SKM-1 (cell line): ENCODE results near the gene PI4K2A.
"Not testable (repeated sequence)": the region's sequence is repeated elsewhere in the genome, so short reads cannot be mapped to it uniquely, and the experiment has no call there.

Source experiments
- DNase-seq: peaks from one replicate; lab custom pipeline; 2025; ENCODE audit not compliant: unreplicated experiment; lab: John Stamatoyannopoulos, UW

PI4K2A gene

GRCh38 chr10:97673736-97674525 lies 33.5 kb downstream of the PI4K2A start:
- no peak for DNase-seq

- DNase-seq = no peak
These were observed 34.8 kb downstream of the PI4K2A start for GRCh38 chr10:97675222-97675621.

DNA sequence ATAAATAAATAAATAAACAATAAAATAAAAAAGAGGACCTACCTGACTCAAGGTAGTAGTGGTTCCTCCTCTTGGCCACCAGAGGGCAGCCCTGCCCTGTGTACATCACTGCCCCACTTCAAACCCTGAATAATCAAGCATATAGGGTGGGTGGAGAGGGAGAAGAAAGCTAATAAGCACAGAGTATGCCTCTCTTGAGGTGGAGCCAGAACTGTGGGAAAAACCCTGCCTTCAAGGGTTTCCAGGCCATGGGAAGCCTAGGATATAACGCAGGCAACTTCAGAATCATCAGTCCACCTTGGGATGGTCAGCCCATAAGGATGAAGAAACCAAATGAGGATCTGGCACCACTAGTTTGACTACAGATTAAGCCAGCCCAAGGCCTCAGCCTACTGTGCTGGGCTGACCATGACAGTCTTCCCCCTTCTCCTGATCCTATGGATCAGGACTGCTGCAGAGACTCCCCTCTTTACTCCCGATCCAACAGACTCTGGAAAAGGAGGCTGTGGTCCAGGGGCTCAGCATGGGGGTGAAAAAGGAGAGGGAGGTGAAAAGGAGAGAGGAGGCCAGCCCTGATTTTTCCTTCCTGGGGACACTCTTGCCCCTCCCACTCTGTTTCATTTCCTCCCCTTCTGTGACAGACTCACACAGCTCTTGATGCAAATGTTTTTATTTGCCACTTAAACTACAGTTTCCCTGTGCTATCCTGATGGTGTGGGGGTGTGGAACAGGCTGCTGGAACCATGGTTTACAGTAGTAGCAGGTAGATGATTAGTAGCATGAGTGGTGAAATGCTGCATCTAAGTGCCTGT lies 36.5 kb downstream of the PI4K2A start:
- no peak for DNase-seq

- no peak for DNase-seq
These were observed 39.1 kb downstream of the PI4K2A start for GRCh38 chr10:97679594-97679993.

DNA sequence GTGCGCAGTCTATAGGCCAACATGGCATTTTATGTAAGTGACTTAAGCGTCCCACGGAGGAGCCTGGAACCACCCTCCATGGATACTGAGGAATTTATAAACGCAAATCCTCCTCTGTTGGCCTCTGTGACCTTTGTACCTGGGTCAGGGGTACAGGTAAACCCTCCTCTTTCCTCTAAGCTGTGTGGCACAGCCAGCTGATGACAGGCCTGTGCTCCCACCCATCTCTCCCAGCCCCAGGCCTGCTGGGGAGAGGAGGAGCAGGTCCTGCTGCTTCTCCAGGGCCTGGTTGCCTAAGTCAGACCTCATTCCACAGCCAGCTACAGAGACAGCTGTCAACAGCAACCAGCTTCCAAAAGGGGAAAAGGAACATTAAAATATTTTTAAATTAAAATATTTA lies 41.6 kb downstream of the PI4K2A start:
- no peak for DNase-seq

DNA sequence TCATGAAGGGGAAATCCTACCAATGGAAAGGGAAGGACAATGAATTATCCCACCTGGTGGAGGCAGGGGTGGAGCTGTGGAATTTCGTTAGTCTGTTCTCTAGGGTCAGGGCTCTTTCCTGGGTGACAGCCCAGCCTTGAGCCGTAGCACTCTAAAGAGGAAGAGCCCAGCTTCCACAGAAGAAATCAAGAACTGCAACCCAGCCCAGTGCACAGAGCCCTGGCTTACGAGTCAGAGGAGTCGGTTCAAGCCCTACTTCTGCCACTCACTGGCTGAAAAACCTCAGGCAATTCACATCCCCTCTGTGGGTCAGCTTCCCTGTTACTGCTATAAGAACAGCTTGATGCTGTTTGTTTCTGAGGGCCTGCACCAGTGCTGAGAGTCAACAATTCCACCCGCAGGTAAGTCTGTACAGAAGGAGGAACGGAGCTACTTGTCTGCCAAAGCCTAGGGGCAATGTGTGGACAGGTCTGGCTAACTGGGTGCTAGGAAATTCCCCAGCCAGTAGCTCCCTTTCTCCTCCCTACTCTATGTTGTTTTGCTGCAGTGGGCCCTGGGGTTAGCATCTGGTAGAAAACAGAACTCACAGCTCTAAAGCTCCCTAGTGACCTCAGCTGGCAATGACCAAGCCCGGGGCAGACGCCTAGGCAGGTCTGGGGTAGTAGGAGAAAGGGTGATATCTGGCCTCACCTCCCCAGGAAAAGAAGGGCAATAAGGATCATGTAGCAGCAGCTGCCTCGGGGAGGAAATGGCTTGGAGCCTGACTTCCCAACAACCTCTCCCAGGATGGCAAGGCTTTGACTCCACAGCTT lies 43.3 kb downstream of the PI4K2A start:
- DNase-seq = peak; percentile 29

DNA sequence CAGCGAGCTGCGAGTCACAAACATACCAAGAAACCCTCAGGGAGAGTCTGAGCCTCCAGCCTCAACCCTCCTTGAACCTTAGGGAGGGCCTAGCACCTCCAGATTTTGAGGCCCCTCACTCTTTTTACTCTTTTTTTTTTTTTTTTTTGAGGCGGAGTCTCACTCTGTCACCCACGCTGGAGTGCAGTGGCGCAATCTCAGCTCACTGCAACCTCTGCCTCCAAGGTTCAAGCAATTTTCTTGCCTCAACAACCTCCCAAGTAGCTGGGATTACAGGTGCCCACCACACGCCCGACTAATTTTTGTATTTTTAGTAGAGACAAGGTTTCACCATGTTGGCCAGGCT lies 43.9 kb downstream of the PI4K2A start:
- DNase-seq = not testable (repeated sequence)

- no peak for DNase-seq
These were observed 44.5 kb downstream of the PI4K2A start for GRCh38 chr10:97684866-97685394.

GRCh38 chr10:97685395-97685958 lies 45.0 kb downstream of the PI4K2A start:
- no peak for DNase-seq

DNA sequence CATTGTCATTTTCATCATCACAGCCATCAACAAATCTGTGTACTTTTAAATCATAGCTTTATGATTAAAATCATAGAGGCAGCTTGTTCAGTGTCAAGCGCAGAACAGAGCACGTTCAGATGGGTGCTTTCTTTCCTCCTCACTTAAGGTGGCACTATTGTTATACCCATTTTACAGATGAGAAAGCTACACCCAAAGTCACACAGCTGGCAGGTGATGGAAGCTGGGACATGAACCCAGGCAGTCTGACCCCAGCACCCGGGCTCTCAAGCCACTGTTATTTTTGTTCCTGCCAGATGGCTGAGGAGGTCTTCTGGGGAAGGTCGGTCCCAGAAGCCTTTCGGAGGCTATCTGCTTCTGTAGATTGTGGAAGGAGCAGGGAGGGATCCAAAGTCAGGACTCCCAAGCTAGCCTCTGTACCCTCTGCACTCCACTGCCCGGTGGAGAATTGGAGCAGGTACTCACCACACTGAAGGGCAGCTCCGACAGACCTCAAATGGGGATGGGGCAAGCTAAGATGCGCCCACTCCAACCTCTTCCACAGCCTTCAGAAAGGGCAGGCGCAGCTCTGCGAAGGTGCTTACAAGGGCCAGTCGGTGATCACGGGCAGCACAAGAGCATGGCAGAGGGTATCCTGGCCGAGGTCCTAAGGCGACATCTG lies 46.0 kb downstream of the PI4K2A start:
- no peak for DNase-seq

GRCh38 chr10:97686962-97687784 lies 46.7 kb downstream of the PI4K2A start, which contains the start of gene AVPI1:
Gene AVPI1 (minus strand): TSS chr10:97687241. CDS start chr10:97679905, 7,336 bp downstream.
- DNase-seq = peak; percentile 92

- DNase-seq = no peak
These were observed 47.6 kb downstream of the PI4K2A start for GRCh38 chr10:97687785-97688781.

GRCh38 chr10:97689559-97690020 lies 49.1 kb downstream of the PI4K2A start:
- DNase-seq = no peak

DNA sequence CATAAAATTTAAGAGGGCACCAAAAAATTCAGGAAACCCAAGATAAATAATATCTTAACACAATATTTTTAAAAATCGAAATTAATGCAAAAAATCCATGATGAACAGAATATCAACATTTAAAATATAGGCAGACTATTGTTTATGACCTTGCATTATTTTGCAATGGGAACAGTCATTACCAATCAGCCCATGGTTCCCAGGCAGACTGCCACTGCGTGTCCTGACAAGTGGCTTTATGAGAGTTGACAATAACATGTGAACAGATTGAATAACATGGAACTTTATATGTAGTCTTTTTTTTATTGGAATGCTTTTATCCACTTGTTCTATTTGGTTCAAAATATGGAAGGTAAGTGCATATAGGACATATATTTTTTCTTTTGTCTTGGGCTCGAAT lies 49.7 kb downstream of the PI4K2A start:
- DNase-seq = no peak

DNA sequence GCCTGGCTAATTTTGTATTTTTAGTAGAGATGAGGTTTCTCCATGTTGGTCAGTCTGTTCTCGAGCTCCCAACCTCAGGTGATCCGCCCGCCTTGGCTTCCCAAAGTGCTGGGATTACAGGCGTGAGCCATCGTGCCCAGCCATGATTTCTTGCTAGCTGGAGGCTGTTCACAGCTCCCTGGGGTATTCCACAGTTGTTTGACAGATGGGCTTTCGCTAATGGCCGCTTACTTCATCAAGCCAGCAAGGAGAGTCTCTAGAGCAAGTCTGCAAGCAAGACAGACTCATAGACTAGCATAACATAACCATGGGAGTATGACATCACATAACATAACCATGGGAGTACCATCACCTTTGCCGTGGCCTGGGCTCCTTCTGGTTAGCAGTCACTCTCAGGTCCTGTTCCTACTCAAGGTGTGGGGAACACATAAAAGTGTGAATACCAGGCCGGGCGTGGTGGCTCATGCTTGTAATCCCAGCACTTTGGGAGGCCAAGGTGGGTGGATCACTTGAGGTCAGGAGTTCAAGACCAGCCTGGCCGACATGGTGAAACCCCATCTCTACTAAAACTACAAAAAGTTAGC lies 57.7 kb downstream of the PI4K2A start:
- DNase-seq = not testable (repeated sequence)

DNA sequence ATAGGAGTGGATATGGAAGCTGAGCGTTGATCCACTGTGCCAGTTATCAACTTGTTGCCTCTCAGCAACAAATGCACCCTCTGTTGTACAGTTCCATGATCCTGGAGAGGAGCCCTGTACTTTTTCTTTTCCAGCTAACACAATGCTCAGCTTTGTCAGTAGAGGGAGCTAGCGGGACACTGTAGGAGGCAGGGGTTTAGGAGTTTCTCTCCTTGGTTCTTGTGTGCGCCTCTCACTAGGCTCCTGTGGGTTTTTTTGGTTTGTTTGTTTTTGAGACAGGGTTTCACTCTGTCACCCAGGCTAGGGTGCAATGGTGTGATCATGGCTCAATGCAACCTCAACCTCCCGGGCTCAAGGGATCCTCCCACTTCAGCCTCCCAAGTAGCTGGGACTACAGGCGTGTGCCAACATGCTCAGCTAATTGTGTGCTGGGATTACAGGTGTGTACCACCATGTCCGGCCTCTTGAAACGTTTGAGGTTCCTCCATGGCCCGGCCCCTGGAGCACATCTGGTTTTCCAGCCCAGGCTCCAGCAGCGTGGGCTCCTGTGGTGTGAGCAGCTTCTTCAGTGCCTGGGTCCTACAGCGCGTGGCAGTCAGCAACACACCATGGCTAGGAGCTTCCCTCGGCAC lies 61.1 kb downstream of the PI4K2A start:
- DNase-seq = peak; percentile 58

GRCh38 chr10:97703398-97704067 lies 63.1 kb downstream of the PI4K2A start:
- no peak for DNase-seq
